PFSK-1 (cell line): ENCODE measurements around the gene TPPP3.

Source experiments
- POLR2AphosphoS5 ChIP-seq: IDR thresholded peaks from 2 replicates; pipeline ENCODE4 v1.6.1; 2012; ENCODE audit warnings: low read depth, mild to moderate bottlenecking, control low read depth, low read length, moderate library complexity
- REST ChIP-seq, 2 experiments: IDR thresholded peaks; 2 replicates each; pipeline versions ENCODE4 v1.6.1 to v1.8.0; 2011 to 2012; ENCODE audit warnings: low read depth in 2 of 2, low read length in 2 of 2, control low read depth in 1 of 2, inconsistent platforms in 1 of 2, mild to moderate bottlenecking in 1 of 2, moderate library complexity in 1 of 2; ENCODE audit not compliant: insufficient read depth in 1 of 2
- SIN3A ChIP-seq: IDR thresholded peaks from 2 replicates; pipeline ENCODE4 v1.6.1; 2012; ENCODE audit warnings: mild to moderate bottlenecking, low read length, moderate library complexity, borderline replicate concordance; ENCODE audit not compliant: insufficient read depth

DNA sequence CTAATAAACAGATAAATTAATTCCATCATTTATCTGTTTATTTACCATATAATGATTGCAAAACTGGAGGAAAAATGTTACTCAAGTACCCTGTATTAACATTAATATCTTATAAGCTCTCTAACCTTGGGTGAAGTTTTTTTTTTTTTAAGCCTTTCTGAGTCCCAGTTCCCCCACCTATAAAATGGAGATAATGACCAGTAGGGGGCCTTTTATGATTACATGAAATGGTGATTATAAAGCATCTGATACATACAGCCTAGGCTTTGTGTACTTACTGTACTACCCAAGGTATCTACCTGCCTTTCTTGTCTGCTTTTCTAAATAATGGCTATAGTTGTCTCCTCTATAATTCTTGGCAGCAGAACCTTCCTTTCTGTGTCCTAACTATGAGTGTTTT, 44.1 kb downstream of the TPPP3 start:
- TF ChIP-seq POLR2AphosphoS5, result no peak
- TF ChIP-seq SIN3A, result no peak
- TF ChIP-seq REST (IDR thresholded peaks at IDR 0.05; ENCODE audit: insufficient read depth in 1 of 2, low read depth in 2 of 2, low read length in 2 of 2), result no peak
